Stimulated activated CD4-positive, alpha-beta T cell treated with anti-CD3 and anti-CD28 coated beads, Interleukin-4, amount 100 ng/mL, for 48 hours (primary cell): ENCODE measurements around the gene BFSP1.

Source experiments
- DNase-seq, 2 donors: peaks; one replicate each; pipeline ENCODE4 v3.0.0-alpha.2; 2020; ENCODE audit warnings: low read depth in 2 of 2

The BFSP1 gene

GRCh38 chr20:17523326-17523725 is 7.9 kb downstream of the BFSP1 start:
- no peak for DNase-seq

- DNase-seq: no peak
Measured at GRCh38 chr20:17522528-17522927, 8.7 kb downstream of the BFSP1 start.

- no peak for DNase-seq
Measured at GRCh38 chr20:17520583-17520982, 10.6 kb downstream of the BFSP1 start.

DNA sequence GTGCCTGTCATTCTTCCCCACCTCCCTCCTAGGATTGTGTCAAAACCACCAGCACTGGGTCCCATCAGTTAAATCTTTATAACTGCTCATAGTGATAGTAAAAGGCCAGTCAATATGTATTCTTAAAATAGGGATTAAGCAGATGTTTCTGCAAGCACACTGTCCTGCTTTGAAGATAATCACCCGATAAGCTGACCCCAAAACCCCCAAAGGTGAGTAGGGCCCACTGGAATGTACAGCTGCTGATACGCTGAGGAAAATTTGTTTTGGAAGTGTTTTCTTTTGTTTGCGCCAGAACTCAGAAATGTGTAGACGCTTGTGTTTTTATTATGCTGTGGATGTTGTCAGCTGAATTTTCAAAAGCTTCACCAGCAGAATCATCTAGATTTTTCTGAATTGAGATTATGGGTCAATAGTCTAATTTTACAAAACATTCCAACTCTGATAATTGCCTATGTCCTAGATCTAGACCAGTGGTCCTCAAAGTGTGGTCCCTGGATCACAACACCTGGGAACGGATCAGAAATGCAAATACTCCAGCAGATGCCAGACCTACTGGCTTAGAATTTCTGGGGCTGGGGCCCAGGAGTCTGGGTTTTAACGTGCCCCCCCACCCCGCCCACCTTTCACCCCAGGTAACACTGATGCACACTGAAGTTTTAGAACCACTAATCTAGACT is 11.4 kb downstream of the BFSP1 start:
- DNase-seq: no peak

- no peak for DNase-seq
Measured at GRCh38 chr20:17518339-17519052, 12.7 kb downstream of the BFSP1 start.

DNA sequence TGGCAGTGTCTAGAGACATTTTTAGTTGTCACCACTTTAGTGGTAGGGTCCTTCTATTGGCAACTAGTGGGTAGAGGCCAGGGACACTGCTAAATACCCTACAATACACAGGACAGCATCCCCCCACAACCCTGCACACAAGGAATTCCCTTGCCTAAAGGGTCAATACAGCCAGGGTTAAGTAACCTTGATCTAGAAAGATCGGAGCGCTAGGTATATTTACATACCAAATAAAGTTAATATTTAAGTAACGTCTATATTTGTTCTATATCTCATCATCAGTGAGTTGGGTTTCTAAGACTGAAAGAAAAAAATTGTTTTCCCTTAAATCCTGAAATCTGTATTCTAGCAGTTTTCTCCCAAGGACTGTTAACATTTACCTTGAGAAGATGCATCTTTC is 16.1 kb downstream of the BFSP1 start:
- no peak for DNase-seq

DNA sequence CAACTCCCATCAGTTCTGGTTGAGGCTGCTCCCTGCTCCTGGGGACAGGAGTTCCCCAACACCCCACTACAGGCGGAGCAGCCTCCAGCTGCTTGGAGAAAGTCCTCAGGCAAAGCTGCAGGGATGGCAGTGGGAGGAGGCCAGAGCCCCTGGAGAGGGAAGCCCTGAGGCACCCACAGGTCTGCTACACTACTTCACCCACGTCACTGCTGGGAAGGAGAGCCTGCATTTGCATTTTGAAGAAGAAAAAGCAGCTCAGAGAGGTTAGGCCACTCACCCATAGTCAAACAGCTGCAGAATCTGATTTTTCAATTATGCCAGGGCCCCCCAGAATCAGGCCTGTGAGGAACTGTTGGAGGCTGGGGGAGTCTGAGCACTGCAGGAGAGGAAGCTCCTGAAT is 17.2 kb downstream of the BFSP1 start:
- no peak for DNase-seq

GRCh38 chr20:17511401-17511800 is 19.8 kb downstream of the BFSP1 start:
- no peak for DNase-seq

DNA sequence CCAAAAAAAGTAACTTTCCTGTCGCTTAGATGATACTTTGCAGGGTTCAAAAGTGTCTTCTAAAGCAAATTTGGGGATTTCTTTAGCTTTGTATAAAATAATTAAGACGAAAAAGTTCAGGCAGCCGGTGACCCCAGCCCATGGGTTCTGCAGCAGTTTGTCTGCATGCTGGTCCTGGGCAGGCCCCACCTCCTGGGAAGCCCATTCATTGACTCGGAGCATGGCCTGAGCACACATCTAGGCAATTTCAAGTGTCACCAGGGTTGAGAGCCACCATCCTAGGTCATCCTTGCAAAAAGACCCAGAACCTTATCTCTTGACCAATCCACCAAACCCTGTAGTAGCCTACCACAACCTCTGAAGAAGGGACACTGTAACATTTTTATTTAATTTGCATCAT is 20.6 kb downstream of the BFSP1 start:
- DNase-seq: no peak

DNA sequence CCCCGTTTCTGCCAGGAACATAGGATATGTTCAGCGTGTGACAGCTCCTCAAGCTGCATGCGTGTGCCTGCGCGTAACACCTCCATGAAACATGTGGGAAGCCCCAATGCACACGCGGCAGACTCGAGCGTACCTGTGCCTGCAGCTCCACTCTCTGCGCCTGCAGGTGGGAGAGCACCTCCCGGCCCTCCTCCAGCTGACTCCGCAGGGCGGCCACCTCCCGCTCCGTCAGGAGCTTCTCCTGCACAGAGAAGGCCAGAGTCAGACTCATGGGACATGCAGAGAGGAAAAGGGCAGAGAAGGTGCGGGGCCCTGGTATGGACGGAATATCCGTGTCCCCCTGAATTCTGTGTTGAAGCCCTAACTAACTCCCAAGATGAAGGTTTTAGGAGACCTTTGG is 22.4 kb downstream of the BFSP1 start:
- DNase-seq: no peak

- DNase-seq: no peak
Measured at GRCh38 chr20:17507531-17507930, 23.6 kb downstream of the BFSP1 start.

GRCh38 chr20:17507032-17507431 is 24.1 kb downstream of the BFSP1 start:
- DNase-seq: no peak

GRCh38 chr20:17505636-17506517 is 25.3 kb downstream of the BFSP1 start:
- peak; percentile 34 to 40 for DNase-seq

DNA sequence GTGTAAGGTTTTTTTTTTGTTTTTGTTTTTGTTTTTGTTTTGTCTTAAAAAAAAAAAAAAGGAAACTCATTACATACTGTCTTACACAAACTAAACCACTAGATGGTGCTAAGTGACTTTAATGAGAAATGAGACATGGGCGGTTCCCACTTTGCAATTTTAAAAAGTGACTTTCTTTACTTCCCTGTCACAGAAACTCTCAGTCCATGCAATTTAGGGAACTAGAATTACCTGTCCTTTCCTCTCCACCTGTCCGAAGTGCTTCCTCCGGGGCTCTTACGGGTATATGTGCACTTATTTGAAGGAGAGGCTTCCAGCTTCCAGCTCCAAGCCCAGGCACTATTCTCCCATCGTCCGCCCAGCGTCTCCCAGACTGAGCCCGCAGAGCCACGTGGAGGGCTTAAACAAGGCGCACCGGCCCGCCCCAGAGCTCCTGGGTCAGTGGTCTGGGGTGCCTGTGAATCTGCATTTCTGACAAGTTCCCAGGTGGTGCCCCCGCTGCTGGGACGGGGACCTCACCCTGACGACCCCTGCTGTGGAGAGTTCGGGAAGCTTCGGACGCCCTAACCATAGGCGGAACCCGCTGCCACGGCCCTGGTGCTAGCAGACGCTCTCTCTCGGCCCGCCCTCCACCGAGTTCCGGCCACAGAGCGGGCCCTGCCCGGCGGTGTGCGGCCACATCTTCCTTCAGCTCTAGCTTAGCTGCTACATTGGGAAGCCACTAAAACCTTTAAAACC is 26.1 kb downstream of the BFSP1 start:
- DNase-seq: peak; percentile 12 to 35

GRCh38 chr20:17504066-17504897 is 26.9 kb downstream of the BFSP1 start:
- DNase-seq: no peak

- DNase-seq: no peak
Measured at GRCh38 chr20:17503301-17504065, 27.7 kb downstream of the BFSP1 start.

DNA sequence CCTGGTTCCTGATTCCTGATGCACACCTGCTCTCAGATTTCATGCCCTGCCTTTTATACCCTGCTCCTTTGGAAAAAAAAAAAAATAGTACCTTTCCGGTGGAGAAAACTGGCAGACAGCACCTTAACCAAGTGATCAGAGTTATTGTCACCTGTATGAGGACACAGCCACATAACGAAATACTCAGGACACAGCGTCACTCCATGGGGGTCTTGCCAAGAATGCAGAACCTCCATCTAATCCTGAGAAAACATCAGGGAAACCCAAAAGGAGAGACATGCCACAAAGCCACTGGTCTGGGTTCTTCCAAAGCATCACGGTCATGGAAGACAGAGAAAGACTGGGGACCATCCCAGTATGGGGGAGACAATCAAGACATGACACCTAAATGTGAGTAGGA is 29.1 kb downstream of the BFSP1 start:
- no peak for DNase-seq

GRCh38 chr20:17501701-17502100 is 29.5 kb downstream of the BFSP1 start:
- no peak for DNase-seq

DNA sequence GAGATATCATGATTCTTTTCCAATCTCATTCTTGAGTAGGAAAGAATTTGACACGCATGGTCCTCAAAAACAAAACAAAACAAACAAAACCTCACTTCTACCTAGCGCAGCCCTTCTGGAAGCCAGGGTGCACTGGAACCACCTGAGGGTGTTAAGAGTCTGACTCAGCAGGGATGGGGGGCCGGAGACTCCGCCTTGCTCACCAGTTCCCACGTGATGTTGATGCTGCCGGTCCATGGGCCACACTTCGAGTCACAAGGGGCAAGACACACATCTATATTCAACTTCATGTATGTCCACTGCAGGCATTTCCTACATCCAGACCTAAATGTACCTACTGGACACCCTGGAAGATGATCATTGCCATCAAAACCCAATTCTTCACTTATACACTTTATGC is 30.4 kb downstream of the BFSP1 start:
- no peak for DNase-seq

- DNase-seq: no peak
Measured at GRCh38 chr20:17500271-17500670, 30.9 kb downstream of the BFSP1 start.
